ENCODE data around the gene CDK5RAP2. TPM values are rescaled to one million over a fixed set of nuclear protein-coding genes. Genes with fewer than 3 reads are reported as not detected.
"Not testable (repeated sequence)": the region's sequence is repeated elsewhere in the genome, so short reads cannot be mapped to it uniquely, and the experiment has no call there.

Gene CDK5RAP2
- 75.8 TPM for polyA plus RNA-seq (ENCODE audit: insufficient read length)
- long read RNA-seq, donor 1, partial matches to known transcripts: 8 of 11 reads
- long read RNA-seq, donor 1, other reads (novel, unspliced or antisense): 0 of 11 reads
- long read RNA-seq, donor 2, partial matches to known transcripts: 9 of 17 reads
- long read RNA-seq, donor 2, other reads (novel, unspliced or antisense): 0 of 17 reads
- long read RNA-seq, donor 3, partial matches to known transcripts: 0 of 5 reads
- long read RNA-seq, donor 3, other reads (novel, unspliced or antisense): 0 of 5 reads
- long read RNA-seq, donor 4: 0 reads
- long read RNA-seq, donor 5, full-length matches to known transcripts: 1 of 1 reads
- long read RNA-seq, donor 5, partial matches to known transcripts: 0 of 1 reads
- long read RNA-seq, donor 5, other reads (novel, unspliced or antisense): 0 of 1 reads
- long read RNA-seq, donor 6, partial matches to known transcripts: 0 of 3 reads
- long read RNA-seq, donor 6, other reads (novel, unspliced or antisense): 0 of 3 reads
- long read RNA-seq, donor 7, full-length matches to known transcripts: 11 of 24 reads
- long read RNA-seq, donor 7, partial matches to known transcripts: 13 of 24 reads
- long read RNA-seq, donor 7, other reads (novel, unspliced or antisense): 0 of 24 reads
- long read RNA-seq, donor 8: 0 reads

DNA sequence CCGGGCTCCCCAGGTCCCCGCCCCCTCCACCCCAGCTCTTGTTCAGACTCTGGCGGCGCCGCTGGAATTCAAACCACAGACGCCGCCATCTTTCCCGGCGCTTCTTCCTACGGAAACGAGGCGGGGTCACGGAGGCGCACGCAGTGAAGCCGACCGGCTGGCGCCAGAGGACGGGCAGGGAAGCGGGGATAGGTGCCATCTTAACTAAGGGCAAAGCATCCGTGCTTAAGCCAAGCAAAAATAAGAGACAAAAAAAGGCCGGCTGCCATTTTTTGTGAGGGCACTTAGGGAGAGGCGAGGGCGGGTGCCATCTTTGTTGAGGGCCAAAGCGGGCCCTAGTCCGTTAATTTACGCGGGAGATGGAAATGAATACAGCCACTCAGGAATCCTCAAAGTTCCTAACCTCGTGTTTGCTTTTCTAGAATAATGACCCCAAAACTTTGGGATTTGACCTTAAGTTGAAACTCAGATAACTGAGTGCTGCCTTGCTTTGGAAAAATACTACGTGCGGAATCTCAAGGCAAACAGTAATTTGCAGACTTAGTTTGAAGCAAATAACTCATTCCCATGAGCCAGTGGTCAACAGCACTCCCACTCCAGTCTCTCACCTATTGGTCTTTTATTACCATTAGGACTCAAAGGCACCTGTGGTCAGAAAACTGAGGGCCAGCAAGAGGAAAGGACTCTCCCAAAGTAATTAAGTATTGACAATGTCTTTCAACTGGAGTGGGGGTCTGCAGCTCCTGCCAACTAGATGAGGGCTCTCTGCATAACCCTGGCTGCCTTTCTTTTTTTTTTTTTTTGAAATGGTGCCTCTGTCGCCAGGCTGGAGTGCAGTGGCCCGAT is at the start of gene CDK5RAP2:
CDK5RAP2 (minus strand) TSS at position 117 of the 846 bp plus-strand sequence. CDS start 189 bp downstream, outside the sequence.
- DNase-seq: peak; percentile 96

DNA sequence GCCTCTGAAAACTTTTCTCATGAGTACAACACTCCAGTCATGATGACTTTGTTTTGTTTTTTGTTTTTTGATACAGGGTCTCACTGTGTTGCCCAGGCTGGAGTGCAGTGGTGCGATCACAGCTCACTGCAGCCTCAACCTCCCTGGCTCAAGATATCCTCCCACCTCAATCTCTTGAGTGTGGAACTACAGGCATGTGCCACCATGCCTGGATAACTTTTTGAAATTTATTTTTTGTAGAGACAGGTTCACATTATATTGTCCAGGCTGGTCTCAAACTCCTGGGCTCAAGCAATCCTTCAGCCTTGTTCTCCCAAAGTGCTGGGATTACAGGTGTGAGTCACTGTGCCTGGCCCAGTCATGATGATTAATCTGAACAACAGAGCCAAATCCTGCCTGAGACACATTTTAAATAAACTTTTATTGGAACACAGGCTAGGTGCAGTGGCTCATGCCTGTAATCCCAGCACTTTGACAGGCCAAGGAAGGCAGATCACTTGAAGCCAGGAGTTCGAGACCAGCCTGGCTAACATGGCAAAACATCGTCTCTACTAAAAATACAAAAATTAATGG is 49.0 kb upstream of the CDK5RAP2 start:
- not testable (repeated sequence) for DNase-seq

GRCh38 chr9:120628207-120628924 is 48.4 kb upstream of the CDK5RAP2 start:
- no peak for DNase-seq

DNA sequence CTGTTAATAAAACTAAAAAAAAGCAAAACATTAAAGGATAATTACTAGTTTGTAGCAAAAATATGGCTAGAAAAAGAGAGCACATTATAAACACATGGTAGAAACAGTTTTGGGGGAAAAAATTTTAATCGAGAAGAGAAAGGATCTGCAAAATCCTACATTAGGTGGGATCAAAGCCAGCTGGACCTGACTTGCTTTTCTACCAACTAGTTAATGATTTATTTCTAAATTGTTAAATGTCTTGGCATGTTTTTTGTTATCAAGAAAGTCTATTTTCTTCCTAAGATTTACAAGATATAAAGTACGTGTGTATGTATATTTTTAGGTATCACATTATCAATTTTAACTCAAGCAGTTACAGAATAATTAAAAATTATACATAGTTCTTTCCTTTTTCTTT is 47.1 kb upstream of the CDK5RAP2 start:
- DNase-seq: no peak

GRCh38 chr9:120626512-120626911 is 46.5 kb upstream of the CDK5RAP2 start:
- no peak for DNase-seq

DNA sequence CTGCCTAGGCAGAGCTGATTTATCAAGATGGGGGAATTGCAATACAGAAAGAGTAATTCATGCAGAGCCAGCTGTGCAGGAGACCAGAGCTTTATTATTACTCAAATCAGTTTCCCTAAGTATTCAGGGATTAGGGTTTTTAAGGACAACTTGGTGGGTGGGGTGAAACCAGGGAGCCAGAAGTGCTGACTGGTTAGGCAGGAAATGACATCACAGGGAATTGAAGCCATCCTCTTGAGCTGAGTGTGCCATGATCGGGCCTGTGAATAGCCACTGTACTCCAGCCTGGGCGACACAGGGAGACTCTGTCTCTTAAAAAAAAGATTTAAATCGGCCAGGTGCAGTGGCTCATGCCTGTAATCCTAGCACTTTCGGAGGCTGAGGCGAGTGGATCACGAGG is 45.3 kb upstream of the CDK5RAP2 start:
- DNase-seq: no peak

GRCh38 chr9:120622790-120623189 is 42.8 kb upstream of the CDK5RAP2 start:
- no peak for DNase-seq

DNA sequence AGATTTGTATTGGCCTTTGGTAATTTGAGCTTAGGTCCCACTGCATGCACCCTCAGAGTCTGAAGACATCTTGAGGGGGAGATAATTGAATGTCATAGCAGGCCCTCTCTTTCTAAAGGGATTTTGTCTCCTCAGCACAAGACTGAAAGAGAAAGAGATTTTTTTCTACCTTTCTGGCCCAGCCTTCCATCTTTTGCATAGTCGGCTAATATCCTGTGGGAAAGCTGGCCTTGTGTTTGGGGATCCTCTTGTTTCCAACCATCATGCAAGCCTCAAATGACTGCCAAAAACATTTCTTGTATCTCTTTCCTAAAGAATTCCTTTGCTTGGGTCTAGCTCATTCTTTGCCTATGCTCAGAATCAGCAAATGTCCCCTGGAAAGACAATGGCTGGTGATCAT is 42.0 kb upstream of the CDK5RAP2 start:
- no peak for DNase-seq

DNA sequence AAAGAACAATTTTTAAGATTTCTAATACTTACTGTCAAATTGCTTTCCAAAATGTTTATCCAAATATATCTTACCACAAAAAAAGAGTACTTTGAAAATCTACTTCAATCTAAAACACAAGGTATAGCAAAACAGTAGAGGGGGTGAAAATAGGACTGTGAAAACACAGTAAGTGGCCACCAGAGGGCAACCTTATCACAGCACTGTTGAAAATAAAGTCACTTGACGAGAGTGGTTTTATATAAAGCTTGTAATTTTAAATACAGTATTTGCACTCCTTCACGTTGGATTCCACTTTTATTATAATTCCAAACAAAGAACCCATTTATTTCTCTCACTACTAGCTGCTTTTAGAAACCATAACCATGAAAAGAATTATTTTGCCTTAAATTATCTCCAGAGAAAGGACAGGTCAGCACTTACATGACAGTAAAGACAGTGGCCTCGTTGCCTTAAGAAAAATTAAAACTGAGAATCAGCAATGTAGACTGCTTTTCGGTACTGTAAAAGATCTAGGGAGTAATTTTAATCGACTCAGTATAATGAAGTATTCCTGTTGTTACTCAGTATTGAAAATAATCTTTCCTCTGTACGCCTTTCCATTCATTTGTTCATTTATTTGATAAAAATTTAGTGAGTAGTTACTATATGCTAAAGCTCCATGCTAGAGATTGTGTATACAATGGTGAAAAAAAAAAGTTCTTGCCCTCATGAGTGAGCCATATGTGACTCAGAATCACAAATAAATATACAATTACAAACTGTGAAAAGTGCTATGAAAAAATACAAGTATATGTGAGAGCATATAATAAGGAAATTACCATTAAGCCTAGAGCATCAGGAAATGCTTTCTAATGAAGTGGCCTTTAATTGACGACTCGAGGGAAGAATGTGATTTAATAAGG is 40.0 kb upstream of the CDK5RAP2 start:
- DNase-seq: peak; percentile 72

DNA sequence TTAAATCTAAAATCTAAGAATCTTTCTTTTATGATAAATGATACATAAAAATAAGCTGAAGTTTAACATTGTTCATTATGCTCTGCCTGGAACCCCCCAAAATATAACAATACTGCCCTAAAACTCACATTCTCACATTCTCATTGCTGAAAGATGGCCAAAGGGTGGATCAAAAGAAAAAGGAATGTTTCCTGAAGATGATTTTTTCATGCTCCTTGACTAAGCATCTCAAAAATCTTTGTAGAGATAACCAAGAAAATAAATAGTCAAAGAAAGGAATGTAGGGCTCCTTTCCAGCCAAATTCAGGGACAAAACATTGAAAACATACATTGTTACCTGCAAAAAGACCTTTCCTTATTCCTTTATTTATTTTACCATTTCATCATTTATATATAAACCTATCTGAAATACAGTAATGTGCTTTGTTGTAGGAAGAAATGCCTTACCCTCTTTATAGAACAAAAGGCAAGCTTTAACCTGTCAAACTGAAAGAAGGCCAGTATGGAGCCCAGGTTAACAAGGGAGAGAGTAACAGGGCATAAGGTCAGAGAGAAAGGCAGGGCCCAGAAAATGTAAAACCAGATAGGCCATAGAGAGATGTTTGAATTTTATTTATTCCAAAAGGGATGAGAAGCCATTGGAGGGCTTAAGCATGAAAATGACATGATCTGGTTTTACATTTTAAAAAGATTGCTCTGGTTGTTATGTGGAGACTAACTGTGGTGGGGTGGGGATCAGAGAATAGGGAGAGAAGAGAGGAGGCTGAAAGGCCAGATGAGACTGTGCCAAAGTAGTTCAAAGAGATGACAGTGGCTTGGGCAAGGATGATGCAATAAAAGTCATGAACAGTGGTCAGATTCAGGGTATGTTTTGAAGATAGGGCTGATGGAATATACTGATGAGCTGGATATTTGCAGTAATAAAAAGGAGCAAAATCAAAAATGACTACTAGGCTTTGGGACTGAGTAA is 37.3 kb upstream of the CDK5RAP2 start:
- DNase-seq: no peak

GRCh38 chr9:120612218-120612617 is 32.3 kb upstream of the CDK5RAP2 start:
- DNase-seq: no peak

- DNase-seq: no peak
These were observed 31.7 kb upstream of the CDK5RAP2 start for GRCh38 chr9:120611690-120612068.

DNA sequence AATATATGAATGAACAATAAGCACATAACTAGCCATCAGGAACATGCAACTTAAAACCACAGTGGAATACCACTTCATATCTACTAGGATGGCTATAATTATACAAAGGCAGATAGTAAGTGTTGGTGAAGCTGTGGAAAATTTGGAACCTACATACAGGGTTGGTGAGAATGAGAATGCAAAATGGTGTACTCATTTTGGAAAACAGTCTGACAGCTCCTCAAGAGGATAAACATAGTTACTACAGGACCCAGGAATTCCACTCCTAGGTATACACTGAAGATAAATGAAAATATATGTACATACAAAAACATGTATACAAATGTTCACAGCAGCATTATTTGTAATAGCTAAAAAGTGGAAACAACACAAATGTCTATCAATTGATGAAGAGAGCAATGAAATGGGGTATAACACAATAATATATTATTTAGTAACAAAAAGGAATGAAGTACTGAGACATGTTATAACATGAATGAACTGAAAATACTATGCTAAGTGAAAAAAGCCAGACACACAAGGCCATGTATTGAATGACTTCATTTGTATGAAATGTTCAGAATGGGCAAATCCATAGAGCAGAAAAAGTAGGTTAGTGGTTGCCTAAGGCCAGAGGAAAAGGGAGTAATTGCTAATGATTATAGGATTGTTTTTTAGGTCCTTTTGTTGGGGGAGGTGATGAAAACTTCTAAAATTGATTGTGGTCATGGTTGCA is 31.2 kb upstream of the CDK5RAP2 start:
- DNase-seq: no peak

DNA sequence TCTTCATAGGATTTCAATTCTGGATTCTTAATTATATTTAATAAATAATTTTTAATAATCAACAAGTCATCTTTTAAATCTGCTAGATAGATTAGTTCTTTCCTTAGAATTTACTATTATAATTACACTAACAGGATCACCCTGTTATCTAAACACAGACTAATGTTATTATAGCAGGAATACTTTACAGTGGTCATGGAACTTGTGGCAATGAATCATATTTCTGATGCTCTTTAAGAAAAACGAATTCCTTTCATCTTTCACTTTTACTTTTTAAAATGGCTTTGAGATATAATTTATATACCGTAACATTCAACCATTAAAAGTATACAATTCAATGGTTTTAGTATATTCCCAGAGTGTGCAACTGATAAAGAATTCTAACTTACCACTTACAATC is 29.7 kb upstream of the CDK5RAP2 start:
- DNase-seq: no peak

DNA sequence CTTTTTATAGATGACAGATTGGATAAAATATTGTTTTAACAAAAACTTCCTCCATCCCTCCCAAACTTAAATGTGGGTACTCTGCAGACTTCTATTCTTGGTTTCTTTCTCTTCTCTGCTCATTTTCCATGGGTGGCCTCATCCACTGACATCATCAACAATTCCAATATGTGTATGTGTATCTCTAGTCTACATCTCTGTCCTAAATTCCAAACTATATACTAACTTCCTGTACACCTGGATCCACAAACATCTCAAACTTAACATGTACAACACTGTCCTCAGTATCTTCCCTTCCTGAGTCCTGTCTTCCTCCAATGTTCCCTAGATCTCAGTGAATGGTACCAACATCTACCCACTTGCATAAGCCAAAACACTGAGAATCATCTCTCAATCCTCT is 28.5 kb upstream of the CDK5RAP2 start:
- no peak for DNase-seq

- no peak for DNase-seq
These were observed 23.6 kb upstream of the CDK5RAP2 start for GRCh38 chr9:120603591-120603990.

- no peak for DNase-seq
These were observed 23.0 kb upstream of the CDK5RAP2 start for GRCh38 chr9:120603010-120603409.

GRCh38 chr9:120593955-120594277 is 13.9 kb upstream of the CDK5RAP2 start:
- no peak for DNase-seq

Data from left kidney (tissue), 8 donors.